Measurements from ENCODE around the gene CDH23.

DNA sequence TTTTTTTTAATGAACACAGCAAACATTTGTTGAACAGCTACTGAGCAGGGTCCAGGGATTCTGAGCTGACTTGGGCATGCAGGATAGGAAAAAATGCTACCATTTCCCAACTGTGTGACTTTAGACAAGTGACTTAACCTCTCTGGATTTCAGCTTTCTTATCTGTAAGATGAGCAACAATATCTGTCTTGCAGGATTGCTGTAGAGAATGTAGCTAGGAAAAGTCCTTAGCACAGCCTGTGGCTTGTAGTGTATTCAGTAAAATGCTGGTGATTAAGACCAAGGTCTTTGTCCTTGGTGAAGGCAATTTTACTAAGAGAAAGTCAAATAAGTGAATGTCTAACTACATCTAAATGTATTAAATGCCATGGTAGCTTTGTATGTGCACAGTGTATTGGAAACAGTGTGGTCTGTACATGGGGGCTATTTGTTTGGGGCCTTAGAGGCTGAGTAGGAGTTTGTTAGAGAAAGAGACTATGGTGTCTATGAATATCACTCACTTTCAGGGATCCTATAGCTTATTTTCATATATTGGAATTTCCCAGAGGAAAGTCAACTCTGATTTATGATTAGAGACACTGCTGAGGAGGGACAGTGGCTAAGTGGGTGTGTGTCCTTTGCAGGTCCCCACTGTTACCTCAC, 118.9 kb downstream of the CDH23 start:
- TF ChIP-seq FOXK2 (IDR thresholded peaks at IDR 0.05) (no peak), SP1 (IDR thresholded peaks at IDR 0.05) (no peak), FOXM1 (IDR thresholded peaks at IDR 0.05; ENCODE audit: borderline replicate concordance) (no peak), FOXA1 (IDR thresholded peaks at IDR 0.05) (no peak)

Measured in HEK293T (cell line).